ENCODE measurements around the gene SLC38A8.

Gene SLC38A8

DNA sequence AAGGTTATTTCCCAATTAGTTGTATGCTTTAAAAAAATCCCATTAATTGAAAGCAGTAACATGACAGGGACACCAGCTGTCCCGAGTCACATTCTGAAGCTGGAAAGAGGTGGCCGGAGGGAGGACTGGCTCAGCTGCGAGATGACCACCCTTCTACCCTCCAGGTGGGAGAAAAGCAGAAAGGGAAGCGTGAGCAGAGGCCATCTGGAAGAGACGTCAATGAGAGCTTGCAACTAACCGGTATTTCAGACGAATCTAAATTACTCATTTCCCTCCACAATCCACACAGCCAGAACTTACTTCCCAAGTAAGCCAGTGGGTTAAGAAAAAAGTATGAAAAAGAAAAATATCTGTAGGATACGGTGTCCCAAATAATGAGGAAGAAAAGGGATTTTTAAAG lies 28.5 kb upstream of the SLC38A8 start:
- peaks cover 62 to 86% of the 10 kb centered on the region in 2 donors for H3K36me3 ChIP-seq (ENCODE audit: control insufficient read depth in 1 of 2, insufficient read depth in 2 of 2, low read length in 2 of 2)
- H3K4me3 ChIP-seq (ENCODE audit: low read depth in 1 of 2, low read length in 2 of 2): no peak overlapping the region
- no peak overlapping the region for H3K27ac ChIP-seq (ENCODE audit: low read depth, low read length)

DNA sequence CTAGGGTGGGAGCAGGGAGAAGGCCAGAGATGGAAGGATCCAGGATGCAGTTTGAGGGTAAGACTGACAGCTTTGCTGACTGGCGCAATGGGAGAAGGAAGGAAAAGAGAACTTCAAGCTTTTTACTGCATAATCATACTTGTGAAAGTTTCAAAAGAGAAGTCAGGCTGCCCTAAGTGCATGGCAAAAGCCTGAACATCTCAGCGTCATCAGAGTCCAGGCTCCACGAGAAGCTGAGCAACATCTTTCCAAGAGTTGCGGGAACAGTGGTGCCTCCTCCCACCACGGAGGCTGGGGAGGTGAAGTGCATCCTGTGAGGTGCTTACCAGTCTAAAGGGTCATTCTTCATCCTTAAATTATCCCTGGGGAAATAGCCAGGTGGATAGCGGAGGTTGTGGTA lies 26.9 kb upstream of the SLC38A8 start:
- Histone ChIP-seq H3K9me3 (ENCODE audit: control insufficient read depth in 1 of 2, low read length in 2 of 2) (no peaks in the 10 kb centered on the region), H3K4me3 (ENCODE audit: low read depth in 1 of 2, low read length in 2 of 2) (no peak overlapping the region), H3K27ac (ENCODE audit: low read depth, low read length) (no peak overlapping the region), H3K9ac (ENCODE audit: low read depth in 1 of 2, low read length in 2 of 2) (no peak overlapping the region), H3K4me1 (ENCODE audit: control insufficient read depth in 1 of 2, insufficient read depth in 2 of 2, low read length in 2 of 2) (no peaks in the 10 kb centered on the region), H3K27me3 (ENCODE audit: control insufficient read depth in 1 of 2, insufficient read depth in 2 of 2, low read length in 2 of 2) (no peaks in the 10 kb centered on the region), H3K36me3 (ENCODE audit: control insufficient read depth in 1 of 2, insufficient read depth in 2 of 2, low read length in 2 of 2) (peaks cover 59 to 82% of the 10 kb centered on the region in 2 donors)

More for the DNA sequence above, 28.5 kb upstream of the SLC38A8 start:
- Histone ChIP-seq H3K27me3 (ENCODE audit: control insufficient read depth in 1 of 2, insufficient read depth in 2 of 2, low read length in 2 of 2) (no peaks in the 10 kb centered on the region), H3K9ac (ENCODE audit: low read depth in 1 of 2, low read length in 2 of 2) (no peak overlapping the region), H3K4me1 (ENCODE audit: control insufficient read depth in 1 of 2, insufficient read depth in 2 of 2, low read length in 2 of 2) (no peaks in the 10 kb centered on the region), H3K9me3 (ENCODE audit: control insufficient read depth in 1 of 2, low read length in 2 of 2) (no peaks in the 10 kb centered on the region)

DNA sequence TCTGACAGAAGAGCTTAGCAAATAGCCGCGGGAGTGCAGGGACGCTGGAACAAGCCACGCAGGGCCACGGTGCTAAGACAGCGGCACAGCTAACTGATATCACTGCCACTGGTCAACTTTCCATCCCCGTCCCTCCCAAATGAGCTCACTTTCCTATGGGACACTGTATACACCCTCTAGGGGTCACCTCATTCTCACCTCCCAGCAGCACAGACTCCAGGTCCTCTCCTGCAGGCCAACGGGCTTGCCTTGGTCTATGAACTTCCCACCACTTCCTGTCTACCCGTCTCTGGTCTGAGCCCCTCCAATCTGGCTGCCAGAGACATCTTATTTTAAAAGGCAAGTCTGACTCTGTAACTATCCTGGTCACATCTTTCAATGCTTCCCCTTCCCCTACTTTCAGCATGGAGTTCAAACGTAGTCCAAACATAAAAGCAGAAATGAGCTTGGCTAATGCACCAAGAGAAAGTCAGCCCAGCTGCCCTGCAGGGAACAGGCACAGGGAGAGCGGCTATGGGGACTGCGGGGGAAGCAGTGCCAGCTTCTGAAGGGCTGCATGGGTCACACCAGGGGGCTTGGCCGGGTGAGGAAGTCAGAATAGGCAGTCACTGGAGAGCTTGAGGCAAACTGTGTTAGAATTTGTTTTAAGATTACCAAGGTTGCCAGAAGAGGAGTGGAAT lies 26.3 kb upstream of the SLC38A8 start:
- no peaks in the 10 kb centered on the region for H3K27me3 ChIP-seq (ENCODE audit: control insufficient read depth in 1 of 2, insufficient read depth in 2 of 2, low read length in 2 of 2)
- no peak overlapping the region for H3K9ac ChIP-seq (ENCODE audit: low read depth in 1 of 2, low read length in 2 of 2)
- H3K9me3 ChIP-seq (ENCODE audit: control insufficient read depth in 1 of 2, low read length in 2 of 2): no peaks in the 10 kb centered on the region
- no peak overlapping the region for H3K27ac ChIP-seq (ENCODE audit: low read depth, low read length)
- no peak overlapping the region for H3K4me3 ChIP-seq (ENCODE audit: low read depth in 1 of 2, low read length in 2 of 2)
- no peaks in the 10 kb centered on the region for H3K4me1 ChIP-seq (ENCODE audit: control insufficient read depth in 1 of 2, insufficient read depth in 2 of 2, low read length in 2 of 2)
- peaks cover 61 to 78% of the 10 kb centered on the region in 2 donors for H3K36me3 ChIP-seq (ENCODE audit: control insufficient read depth in 1 of 2, insufficient read depth in 2 of 2, low read length in 2 of 2)

GRCh38 chr16:84068041-84068440 lies 25.4 kb upstream of the SLC38A8 start:
- no peaks in the 10 kb centered on the region for H3K27me3 ChIP-seq (ENCODE audit: control insufficient read depth in 1 of 2, insufficient read depth in 2 of 2, low read length in 2 of 2)
- H3K9me3 ChIP-seq (ENCODE audit: control insufficient read depth in 1 of 2, low read length in 2 of 2): no peaks in the 10 kb centered on the region
- peaks cover 61 to 75% of the 10 kb centered on the region in 2 donors for H3K36me3 ChIP-seq (ENCODE audit: control insufficient read depth in 1 of 2, insufficient read depth in 2 of 2, low read length in 2 of 2)
- H3K4me3 ChIP-seq (ENCODE audit: low read depth in 1 of 2, low read length in 2 of 2): no peak overlapping the region
- H3K9ac ChIP-seq (ENCODE audit: low read depth in 1 of 2, low read length in 2 of 2): no peak overlapping the region
- H3K4me1 ChIP-seq (ENCODE audit: control insufficient read depth in 1 of 2, insufficient read depth in 2 of 2, low read length in 2 of 2): no peaks in the 10 kb centered on the region
- no peak overlapping the region for H3K27ac ChIP-seq (ENCODE audit: low read depth, low read length)

DNA sequence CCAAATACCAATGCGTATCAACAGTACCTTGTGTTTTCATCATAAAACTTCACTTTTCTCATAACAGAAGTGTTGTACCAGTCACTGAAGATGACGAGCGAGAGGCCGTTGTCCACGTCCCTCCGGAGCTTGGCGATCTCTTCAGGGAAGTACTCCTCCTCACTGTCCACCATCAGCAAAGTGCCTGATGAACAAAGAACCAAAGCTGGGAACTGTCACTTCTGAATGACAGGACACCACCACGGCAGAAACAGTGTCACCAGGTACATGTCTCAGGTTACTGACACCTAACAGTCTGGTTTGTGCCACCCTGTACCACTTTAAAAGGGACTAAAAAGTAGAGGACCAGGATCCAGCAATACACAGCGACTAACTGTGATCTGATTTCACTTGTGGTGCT lies 25.0 kb upstream of the SLC38A8 start:
- Histone ChIP-seq H3K9me3 (ENCODE audit: control insufficient read depth in 1 of 2, low read length in 2 of 2) (no peaks in the 10 kb centered on the region), H3K4me3 (ENCODE audit: low read depth in 1 of 2, low read length in 2 of 2) (no peak overlapping the region), H3K36me3 (ENCODE audit: control insufficient read depth in 1 of 2, insufficient read depth in 2 of 2, low read length in 2 of 2) (peaks cover 62 to 75% of the 10 kb centered on the region in 2 donors)

DNA sequence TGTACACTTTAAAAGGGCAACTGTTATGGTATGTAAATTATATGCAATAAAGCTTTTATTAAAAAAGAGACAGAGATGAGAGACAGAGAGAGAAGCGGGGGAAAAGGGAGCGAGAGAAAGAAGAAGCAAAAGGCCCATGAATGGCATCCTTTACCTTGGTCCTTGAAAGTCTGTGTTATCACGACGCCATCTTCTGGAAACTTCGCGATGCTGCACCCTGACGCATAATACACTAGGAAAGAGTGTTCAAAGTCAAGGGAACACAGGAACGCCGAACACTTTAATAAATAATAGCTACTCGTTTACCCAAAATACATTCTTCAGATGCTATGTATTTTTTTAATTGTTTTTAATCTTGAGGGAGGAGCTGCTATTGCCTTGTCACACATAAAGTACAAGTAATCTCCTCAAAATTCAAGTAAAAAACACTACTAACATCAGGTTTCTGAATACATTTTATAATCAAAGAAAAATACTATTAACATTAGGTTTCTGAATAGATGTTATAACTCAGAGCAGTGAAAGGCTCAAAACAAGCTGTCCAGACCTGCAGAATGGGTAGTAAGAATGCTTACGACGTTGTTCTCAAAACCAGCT lies 23.0 kb upstream of the SLC38A8 start:
- H3K36me3 ChIP-seq (ENCODE audit: control insufficient read depth in 1 of 2, insufficient read depth in 2 of 2, low read length in 2 of 2): peaks cover 65 to 74% of the 10 kb centered on the region in 2 donors
- H3K9me3 ChIP-seq (ENCODE audit: control insufficient read depth in 1 of 2, low read length in 2 of 2): no peaks in the 10 kb centered on the region
- no peak overlapping the region for H3K9ac ChIP-seq (ENCODE audit: low read depth in 1 of 2, low read length in 2 of 2)
- no peak overlapping the region for H3K4me3 ChIP-seq (ENCODE audit: low read depth in 1 of 2, low read length in 2 of 2)
- no peaks in the 10 kb centered on the region for H3K4me1 ChIP-seq (ENCODE audit: control insufficient read depth in 1 of 2, insufficient read depth in 2 of 2, low read length in 2 of 2)
- no peak overlapping the region for H3K27ac ChIP-seq (ENCODE audit: low read depth, low read length)
- H3K27me3 ChIP-seq (ENCODE audit: control insufficient read depth in 1 of 2, insufficient read depth in 2 of 2, low read length in 2 of 2): no peaks in the 10 kb centered on the region

More for the DNA sequence above, 25.0 kb upstream of the SLC38A8 start:
- no peaks in the 10 kb centered on the region for H3K4me1 ChIP-seq (ENCODE audit: control insufficient read depth in 1 of 2, insufficient read depth in 2 of 2, low read length in 2 of 2)
- H3K27ac ChIP-seq (ENCODE audit: low read depth, low read length): no peak overlapping the region
- H3K27me3 ChIP-seq (ENCODE audit: control insufficient read depth in 1 of 2, insufficient read depth in 2 of 2, low read length in 2 of 2): no peaks in the 10 kb centered on the region
- no peak overlapping the region for H3K9ac ChIP-seq (ENCODE audit: low read depth in 1 of 2, low read length in 2 of 2)

GRCh38 chr16:84063980-84064379 lies 21.4 kb upstream of the SLC38A8 start:
- no peaks in the 10 kb centered on the region for H3K27me3 ChIP-seq (ENCODE audit: control insufficient read depth in 1 of 2, insufficient read depth in 2 of 2, low read length in 2 of 2)
- H3K36me3 ChIP-seq (ENCODE audit: control insufficient read depth in 1 of 2, insufficient read depth in 2 of 2, low read length in 2 of 2): peaks cover 60 to 74% of the 10 kb centered on the region in 2 donors
- H3K9me3 ChIP-seq (ENCODE audit: control insufficient read depth in 1 of 2, low read length in 2 of 2): no peaks in the 10 kb centered on the region
- H3K27ac ChIP-seq (ENCODE audit: low read depth, low read length): no peak overlapping the region
- H3K4me1 ChIP-seq (ENCODE audit: control insufficient read depth in 1 of 2, insufficient read depth in 2 of 2, low read length in 2 of 2): no peaks in the 10 kb centered on the region
- H3K9ac ChIP-seq (ENCODE audit: low read depth in 1 of 2, low read length in 2 of 2): no peak overlapping the region
- no peak overlapping the region for H3K4me3 ChIP-seq (ENCODE audit: low read depth in 1 of 2, low read length in 2 of 2)

DNA sequence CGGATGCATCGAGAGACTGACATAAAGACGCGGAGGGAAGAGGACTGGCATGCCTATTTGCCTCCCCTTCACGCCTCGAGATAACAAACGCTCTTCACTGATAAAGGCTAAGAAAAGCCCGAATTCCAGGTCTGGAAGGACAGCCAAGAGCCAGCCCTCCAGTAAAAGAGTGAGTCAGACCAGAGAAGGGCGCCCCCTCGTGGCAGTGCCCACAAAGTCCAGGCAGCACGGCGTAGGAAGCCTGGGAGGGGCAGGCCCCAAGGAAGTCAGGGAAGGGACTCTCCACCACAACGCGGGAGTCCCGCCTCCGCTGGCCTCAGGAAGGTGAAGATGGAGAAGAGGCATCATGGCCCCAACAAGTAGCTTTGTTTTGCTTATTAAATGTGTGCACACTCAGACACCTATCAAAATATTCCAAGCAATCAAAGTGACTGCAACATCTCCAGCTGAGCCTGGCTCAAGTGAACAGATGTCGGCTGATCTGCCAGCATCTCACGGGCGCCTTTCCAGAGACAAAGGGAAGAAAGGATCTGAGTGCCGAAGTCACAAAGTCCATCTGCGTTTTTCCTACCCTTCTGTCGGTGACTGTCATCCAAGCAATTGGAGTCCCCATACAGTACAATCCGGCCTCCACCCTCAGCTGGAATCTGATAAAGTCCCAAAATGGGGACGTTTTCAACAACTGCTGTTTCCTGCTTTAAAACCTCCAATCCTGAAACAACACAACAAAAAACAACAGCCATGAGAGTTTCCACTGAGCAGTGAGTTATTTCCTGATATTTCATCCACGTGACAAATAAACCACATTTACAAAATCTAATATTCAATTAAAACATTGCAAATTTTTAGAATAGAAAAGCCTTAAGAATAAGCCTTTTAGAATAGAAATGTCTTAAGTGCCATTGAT lies 20.4 kb upstream of the SLC38A8 start:
- H3K27ac ChIP-seq (ENCODE audit: low read depth, low read length): no peak overlapping the region
- peaks cover 54 to 74% of the 10 kb centered on the region in 2 donors for H3K36me3 ChIP-seq (ENCODE audit: control insufficient read depth in 1 of 2, insufficient read depth in 2 of 2, low read length in 2 of 2)
- H3K9ac ChIP-seq (ENCODE audit: low read depth in 1 of 2, low read length in 2 of 2): no peak overlapping the region
- H3K4me1 ChIP-seq (ENCODE audit: control insufficient read depth in 1 of 2, insufficient read depth in 2 of 2, low read length in 2 of 2): no peaks in the 10 kb centered on the region
- H3K27me3 ChIP-seq (ENCODE audit: control insufficient read depth in 1 of 2, insufficient read depth in 2 of 2, low read length in 2 of 2): no peaks in the 10 kb centered on the region
- H3K9me3 ChIP-seq (ENCODE audit: control insufficient read depth in 1 of 2, low read length in 2 of 2): no peaks in the 10 kb centered on the region
- H3K4me3 ChIP-seq (ENCODE audit: low read depth in 1 of 2, low read length in 2 of 2): no peak overlapping the region

DNA sequence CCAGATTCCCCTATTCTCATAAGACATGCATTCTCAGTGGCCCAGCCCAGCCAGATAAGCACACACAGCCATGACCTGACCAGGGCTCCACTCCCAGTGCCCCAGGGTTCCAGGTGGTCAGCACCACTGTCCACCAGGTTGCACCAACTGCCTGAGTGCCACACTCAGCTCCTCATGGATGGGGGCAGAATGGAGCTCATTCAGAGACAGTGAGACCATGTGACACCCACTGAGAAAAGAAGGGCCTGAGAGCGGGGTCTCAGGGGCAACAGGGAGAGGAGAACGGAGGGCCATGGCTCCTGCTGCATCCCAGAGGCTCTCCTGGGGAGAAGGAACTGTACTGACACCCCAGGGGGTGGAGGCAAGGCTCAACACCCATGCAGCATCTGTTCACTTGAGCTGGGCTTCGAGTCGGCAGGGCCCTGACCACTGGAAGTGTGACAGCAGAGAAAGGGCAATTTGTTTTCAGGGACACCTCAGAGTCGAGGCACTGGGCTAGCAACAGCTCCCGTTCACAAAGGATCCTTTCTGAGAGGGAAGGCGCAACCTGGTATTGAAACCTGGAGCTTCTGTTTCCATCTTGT lies 18.7 kb upstream of the SLC38A8 start:
- Histone ChIP-seq H3K27me3 (ENCODE audit: control insufficient read depth in 1 of 2, insufficient read depth in 2 of 2, low read length in 2 of 2) (no peaks in the 10 kb centered on the region), H3K36me3 (ENCODE audit: control insufficient read depth in 1 of 2, insufficient read depth in 2 of 2, low read length in 2 of 2) (peaks cover 55 to 77% of the 10 kb centered on the region in 2 donors), H3K4me3 (ENCODE audit: low read depth in 1 of 2, low read length in 2 of 2) (no peak overlapping the region), H3K9me3 (ENCODE audit: control insufficient read depth in 1 of 2, low read length in 2 of 2) (no peaks in the 10 kb centered on the region), H3K9ac (ENCODE audit: low read depth in 1 of 2, low read length in 2 of 2) (no peak overlapping the region), H3K4me1 (ENCODE audit: control insufficient read depth in 1 of 2, insufficient read depth in 2 of 2, low read length in 2 of 2) (no peaks in the 10 kb centered on the region), H3K27ac (ENCODE audit: low read depth, low read length) (no peak overlapping the region)
